GM21529 (cell line): ENCODE measurements around the gene ALG6.

Source experiments
- ATAC-seq: cut with Tn5 transposase; IDR thresholded peaks from one replicate; pipeline ENCODE4 v1.9.1; 2021; ENCODE audit not compliant: unreplicated experiment

ALG6 gene

GRCh38 chr1:63487336-63488065 is 120.1 kb downstream of the ALG6 start:
- ATAC-seq: no peak
